Testis (tissue), 2 donors: ENCODE data around the gene ANTXR1.

Experiments used
- CTCF ChIP-seq, 3 experiments: fragments of 450-650 bp in 2 of 3; fragments of 200-600 bp in 1 of 3; sonication (generic) in 1 of 3; IDR thresholded peaks; one replicate each; pipeline ENCODE4 v1.5.1; 2016 to 2019; ENCODE audit warnings: antibody characterized with exemption in 3 of 3, mild to moderate bottlenecking in 2 of 3, moderate library complexity in 1 of 3
- POLR2A ChIP-seq: fragments of 450-650 bp; IDR thresholded peaks from one replicate; pipeline ENCODE4 v1.6.1; 2017; ENCODE audit warnings: antibody characterized with exemption, mild to moderate bottlenecking, moderate library complexity

- TF ChIP-seq CTCF (IDR thresholded peaks at IDR 0.05) (no peak), POLR2A (no peak)
These were observed 58.0 kb downstream of the ANTXR1 start for GRCh38 chr2:69070969-69071368.
